HepG2 (cell line): ENCODE measurements around the gene PRSS21.

Source experiments
- KAT8 ChIP-seq: IDR thresholded peaks from 2 replicates; pipeline ENCODE4 v1.6.1; 2016; ENCODE audit warnings: missing genetic modification reagents, missing compliant biosample characterization
- NCOR1 ChIP-seq: fragments of 200-600 bp; sonication (generic); IDR thresholded peaks from 2 replicates; pipeline ENCODE4 v1.7.0; 2017; ENCODE audit warnings: antibody characterized with exemption, low read length, borderline replicate concordance
- RFX1 ChIP-seq: fragments of 450-650 bp; IDR thresholded peaks from 2 replicates; pipeline ENCODE4 v1.6.1; 2017
- ZNF660 ChIP-seq: sonication (generic); formaldehyde crosslinking; IDR thresholded peaks from 2 replicates; pipeline ENCODE4 v1.5.1; 2020; ENCODE audit warnings: mild to moderate bottlenecking, low read depth, missing genetic modification reagents, borderline replicate concordance

- no peak for TF ChIP-seq NCOR1
- no peak for TF ChIP-seq KAT8
- no peak for TF ChIP-seq RFX1
- TF ChIP-seq ZNF660 (CRISPR knock-in tag) = no peak
These were observed 30.8 kb upstream of the PRSS21 start for GRCh38 chr16:2786061-2786825.
